Suprapubic skin (tissue), 4 donors: ENCODE results near the gene BTN1A1.

ENCODE experiments used
- EP300 ChIP-seq: sonication (generic); formaldehyde crosslinking; IDR thresholded peaks from one replicate; pipeline ENCODE4 v1.6.1; 2017; ENCODE audit warnings: antibody characterized with exemption
- POLR2A ChIP-seq, 2 donors: fragments of 450-650 bp; IDR thresholded peaks; one replicate each; pipeline ENCODE4 v1.6.1; 2017; ENCODE audit warnings: antibody characterized with exemption in 2 of 2, mild to moderate bottlenecking in 2 of 2, moderate library complexity in 2 of 2
- POLR2AphosphoS5 ChIP-seq, 3 donors: sonication (generic); formaldehyde crosslinking; IDR thresholded peaks; one replicate each; pipeline ENCODE4 v1.6.1; 2017; ENCODE audit warnings: antibody characterized with exemption in 3 of 3
- TF ChIP-seq, protein P1 (sequence below), 2 donors: fragments of 200-600 bp in 1 of 2; fragments of 450-650 bp in 1 of 2; sonication (generic) in 1 of 2; IDR thresholded peaks; one replicate each; pipeline ENCODE4 v1.5.1; 2016 to 2019; ENCODE audit warnings: antibody characterized with exemption in 2 of 2, mild to moderate bottlenecking in 1 of 2, moderate library complexity in 1 of 2

GRCh38 chr6:26554697-26555504 lies 54.8 kb downstream of the BTN1A1 start:
- TF ChIP-seq POLR2AphosphoS5 (IDR thresholded peaks at IDR 0.05) (no peak), POLR2A (IDR thresholded peaks at IDR 0.05) (no peak), EP300 (no peak)
- TF ChIP-seq, protein P1, sequence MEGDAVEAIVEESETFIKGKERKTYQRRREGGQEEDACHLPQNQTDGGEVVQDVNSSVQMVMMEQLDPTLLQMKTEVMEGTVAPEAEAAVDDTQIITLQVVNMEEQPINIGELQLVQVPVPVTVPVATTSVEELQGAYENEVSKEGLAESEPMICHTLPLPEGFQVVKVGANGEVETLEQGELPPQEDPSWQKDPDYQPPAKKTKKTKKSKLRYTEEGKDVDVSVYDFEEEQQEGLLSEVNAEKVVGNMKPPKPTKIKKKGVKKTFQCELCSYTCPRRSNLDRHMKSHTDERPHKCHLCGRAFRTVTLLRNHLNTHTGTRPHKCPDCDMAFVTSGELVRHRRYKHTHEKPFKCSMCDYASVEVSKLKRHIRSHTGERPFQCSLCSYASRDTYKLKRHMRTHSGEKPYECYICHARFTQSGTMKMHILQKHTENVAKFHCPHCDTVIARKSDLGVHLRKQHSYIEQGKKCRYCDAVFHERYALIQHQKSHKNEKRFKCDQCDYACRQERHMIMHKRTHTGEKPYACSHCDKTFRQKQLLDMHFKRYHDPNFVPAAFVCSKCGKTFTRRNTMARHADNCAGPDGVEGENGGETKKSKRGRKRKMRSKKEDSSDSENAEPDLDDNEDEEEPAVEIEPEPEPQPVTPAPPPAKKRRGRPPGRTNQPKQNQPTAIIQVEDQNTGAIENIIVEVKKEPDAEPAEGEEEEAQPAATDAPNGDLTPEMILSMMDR (IDR thresholded peaks at IDR 0.05) = no peak
